Lower leg skin (tissue), 4 donors: Measurements from ENCODE around the gene SULT2B1. TPM values are rescaled to one million over a fixed set of nuclear protein-coding genes. Genes with fewer than 3 reads are reported as not detected.
"Not testable (repeated sequence)": the region's sequence is repeated elsewhere in the genome, so short reads cannot be mapped to it uniquely, and the experiment has no call there.

Experiments used
- DNase-seq, 2 donors: peaks; one replicate each; pipeline ENCODE4 v3.0.0-alpha.2; 2019; ENCODE audit warnings: low spot score in 2 of 2
- H3K4me3 ChIP-seq: fragments of 200-600 bp; sonication (generic); 2 replicates; pipeline ENCODE4 v1.5.1; 2017; ENCODE audit warnings: mild to moderate bottlenecking, low read depth; ENCODE audit not compliant: poor library complexity, severe bottlenecking
- CTCF ChIP-seq, 3 donors: fragments of 450-650 bp; IDR thresholded peaks; one replicate each; pipeline ENCODE4 v1.5.1; 2016; ENCODE audit warnings: antibody characterized with exemption in 3 of 3, mild to moderate bottlenecking in 3 of 3, moderate library complexity in 2 of 3
- POLR2A ChIP-seq, 2 donors: fragments of 450-650 bp; IDR thresholded peaks; one replicate each; pipeline ENCODE4 v1.6.1; 2016 to 2017; ENCODE audit warnings: antibody characterized with exemption in 2 of 2, mild to moderate bottlenecking in 1 of 2, moderate library complexity in 1 of 2
- WGBS, 2 donors: methylation state at CpG; one replicate each; pipeline ENCODE4 v1.1.5; 2018; 5-methylcytosine and 5-hydroxymethylcytosine counted together
- intact Hi-C: fragments of 100-400 bp; cut with DNase I; formaldehyde crosslinking; loops from one replicate; pipeline ENCODE4 v1.15.0; 2023; ENCODE audit warnings: low total_unique reads
- total RNA-seq, 4 donors: library from RNA; depleted of rRNA; stranded (reverse); fragments of >200 nt; gene quantifications; one replicate each; pipeline ENCODE4 v1.1.0, GENCODE V29; 2016

Gene SULT2B1
- total RNA-seq, 4 donors from 2014 or later: 119 to 191 (median 166) TPM

GRCh38 chr19:48513289-48514122, 38.5 kb upstream of the SULT2B1 start:
- no peak for TF ChIP-seq POLR2A (IDR thresholded peaks at IDR 0.05)
- TF ChIP-seq CTCF (IDR thresholded peaks at IDR 0.05): no peak
- peak overlapping the region; percentile 46 for H3K4me3 ChIP-seq
- WGBS, 2 donors: 3 to 4% methylated on average over 45 to 54 of the region's 54 CpGs
- DNase-seq: peak in 1 of 2 donors; percentile 38
- intact Hi-C loops: no loop called here

DNA sequence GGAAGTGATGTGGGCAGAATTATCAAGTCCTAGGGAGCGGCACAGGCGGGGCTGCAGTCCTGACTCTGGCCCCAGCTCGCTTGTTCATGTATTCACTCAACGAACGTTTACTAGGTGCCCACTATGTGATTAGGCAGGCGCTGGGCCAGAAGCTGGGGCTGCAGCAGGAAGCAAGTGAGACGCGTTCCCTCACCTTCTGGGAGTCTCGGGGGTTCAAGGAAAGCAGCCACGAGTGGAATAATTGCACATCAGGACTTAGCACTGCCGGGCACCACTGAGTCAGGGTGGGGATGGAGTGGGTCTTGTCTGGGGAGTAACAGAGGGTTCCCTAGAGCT, 37.9 kb upstream of the SULT2B1 start:
- WGBS, 2 donors: 50 to 58% methylated on average over 11 of the region's 11 CpGs
- no peak overlapping the region for H3K4me3 ChIP-seq
- TF ChIP-seq POLR2A (IDR thresholded peaks at IDR 0.05) (no peak), CTCF (IDR thresholded peaks at IDR 0.05) (no peak)
- no peak for DNase-seq
- intact Hi-C loops: no loop called here

GRCh38 chr19:48516536-48516935, 35.4 kb upstream of the SULT2B1 start:
- TF ChIP-seq CTCF (IDR thresholded peaks at IDR 0.05) (no peak), POLR2A (IDR thresholded peaks at IDR 0.05) (no peak)
- DNase-seq: no peak
- WGBS, 2 donors: 58 to 75% methylated on average over 8 of the region's 8 CpGs
- intact Hi-C loops: no loop called here
- H3K4me3 ChIP-seq: no peak overlapping the region

GRCh38 chr19:48518207-48518606, 33.8 kb upstream of the SULT2B1 start:
- TF ChIP-seq CTCF (IDR thresholded peaks at IDR 0.05): no peak
- H3K4me3 ChIP-seq: no peak overlapping the region
- intact Hi-C loops: no loop called here
- no peak for DNase-seq
- 76 to 84% methylated on average over 3 of the region's 3 CpGs for WGBS, 2 donors

DNA sequence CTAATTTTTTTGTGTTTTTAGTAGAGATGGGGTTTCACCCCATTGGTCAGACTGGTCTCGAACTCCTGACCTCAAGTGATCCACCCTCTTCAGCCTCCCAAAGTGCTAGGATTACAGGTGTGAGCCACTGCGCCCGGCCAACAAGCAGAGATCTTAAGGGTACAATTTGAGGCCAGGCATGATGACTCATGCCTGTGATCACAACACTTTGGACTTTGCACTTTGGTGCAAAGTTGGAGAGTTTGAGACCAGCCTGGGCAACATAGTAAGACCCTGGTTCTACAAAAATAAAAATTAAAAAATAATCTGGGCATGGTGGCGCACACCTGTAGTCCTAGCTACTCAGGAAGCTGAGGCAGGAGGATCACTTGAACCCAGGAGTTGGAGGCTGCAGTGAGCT, 32.5 kb upstream of the SULT2B1 start:
- DNase-seq, H3K4me3 ChIP-seq, intact Hi-C loops: not testable (repeated sequence)
- 84 to 90% methylated on average over 4 of the region's 4 CpGs for WGBS, 2 donors

DNA sequence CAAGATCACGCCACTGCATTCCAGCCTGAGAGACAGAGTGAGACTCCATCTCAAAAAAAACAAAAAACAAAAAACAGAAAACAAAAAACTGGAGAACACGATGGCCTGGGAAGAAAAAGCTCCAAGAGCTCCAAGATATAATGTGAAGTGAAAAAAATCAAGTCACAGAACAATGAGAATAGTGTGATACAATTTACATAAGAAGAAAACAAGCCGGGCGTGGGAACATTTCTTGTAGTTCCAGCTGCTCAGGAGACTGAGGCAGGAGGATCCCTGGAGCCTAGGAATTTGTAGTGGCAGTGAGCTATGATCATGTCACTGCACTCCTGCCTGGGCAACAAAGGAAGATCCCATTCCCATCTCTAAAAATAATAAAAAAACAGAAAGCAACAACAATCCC, 31.8 kb upstream of the SULT2B1 start:
- TF ChIP-seq CTCF (IDR thresholded peaks at IDR 0.05) (no peak), POLR2A (IDR thresholded peaks at IDR 0.05) (no peak)
- 69 to 71% methylated on average over 4 of the region's 4 CpGs for WGBS, 2 donors
- no peak for DNase-seq
- intact Hi-C loops: no loop called here
- no peak overlapping the region for H3K4me3 ChIP-seq
